H1 (cell line): Measurements from ENCODE around the gene KISS1. TPM values are rescaled to one million over a fixed set of nuclear protein-coding genes. Genes with fewer than 3 reads are reported as not detected.

Experiments used
- CHD1 ChIP-seq: IDR thresholded peaks from 2 replicates; pipeline ENCODE4 v1.6.1; 2012; ENCODE audit warnings: low read depth, low read length, improper control_type of control experiment
- HDAC6 ChIP-seq: IDR thresholded peaks from one replicate; pipeline ENCODE4 v1.7.1; 2012; ENCODE audit warnings: low read depth, mild to moderate bottlenecking, inconsistent platforms, low read length, moderate library complexity
- MAFK ChIP-seq: IDR thresholded peaks from 2 replicates; pipeline ENCODE4 v1.6.1; 2012; ENCODE audit warnings: low read depth, mild to moderate bottlenecking, improper control_type of control experiment, low read length
- NRF1 ChIP-seq: IDR thresholded peaks from 2 replicates; pipeline ENCODE4 v1.6.1; 2011; ENCODE audit warnings: mild to moderate bottlenecking, low read depth, low read length, improper control_type of control experiment
- SIN3A ChIP-seq, 2 experiments: IDR thresholded peaks in 1 of 2; conservative IDR thresholded peaks in 1 of 2; 2 replicates each; pipeline ENCODE4 v1.6.1; 2011 to 2012; ENCODE audit warnings: low read length in 2 of 2, improper control_type of control experiment in 1 of 2, low read depth in 1 of 2, mild to moderate bottlenecking in 1 of 2
- SIRT6 ChIP-seq: IDR thresholded peaks from one replicate; pipeline ENCODE4 v1.7.1; 2012; ENCODE audit warnings: low read length, inconsistent platforms
- TAF1 ChIP-seq: IDR thresholded peaks from 2 replicates; pipeline ENCODE4 v1.6.1; 2011; ENCODE audit warnings: mild to moderate bottlenecking, low read depth, low read length
- polyA plus RNA-seq, 7 experiments: library from polyadenylated mRNA; depleted of rRNA in 3 of 7; stranded (reverse) in 5 of 7; unstranded in 2 of 7; fragments of >200 nt in 5 of 7; fragments of 200-250 nt in 2 of 7; gene quantifications; 1 replicate in 5 of 7; 2 replicates in 1 of 7; 4 replicates in 1 of 7; pipeline versions ENCODE4 v1.2.1 to v1.2.3, GENCODE V29; 2011 to 2013; ENCODE audit warnings: missing spikeins in 2 of 7, mixed read lengths in 2 of 7
- total RNA-seq: library from RNA; stranded (reverse); fragmentation: NEBNext Ultra II Directional; extraction: Animal tissue kit (Norgen Biotek cat#: 25700); gene quantifications from 2 replicates; pipeline ENCODE4 v1.2.1, GENCODE V29; 2021

The KISS1 gene
- total and polyA plus RNA-seq, 2 of the 8 experiments (the other 6 are each of a cell fraction or from before 2014, with no cell fraction given), result 0.71 TPM; not detected in 1

DNA sequence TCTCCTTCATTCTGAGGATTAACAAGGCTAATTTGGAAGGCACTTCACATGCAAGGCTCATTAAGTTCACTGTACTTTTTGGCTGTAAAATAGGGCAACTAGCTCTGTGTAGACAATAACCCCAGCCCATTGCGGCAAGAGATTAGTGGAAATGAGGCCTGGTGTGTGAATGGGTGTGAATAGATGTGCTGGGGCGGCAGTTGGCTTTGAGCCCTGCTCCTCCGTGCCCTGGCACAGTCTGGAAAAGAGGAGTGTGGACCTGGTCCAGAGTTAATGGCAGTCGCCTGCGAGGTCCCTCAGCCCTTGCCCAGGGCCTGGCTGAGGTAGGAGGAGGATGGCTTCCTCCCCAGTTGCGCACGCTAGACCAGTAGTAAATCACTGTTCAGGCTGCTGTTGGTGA is 4.8 kb downstream of the KISS1 start (continued):
- TF ChIP-seq NRF1, result no peak
- no peak for TF ChIP-seq SIN3A (conservative IDR thresholded peaks at IDR 0.05 in 1 of 2, IDR thresholded peaks at IDR 0.05 in 1 of 2; ENCODE audit: low read depth in 1 of 2, low read length in 2 of 2)
- no peak for TF ChIP-seq TAF1
- no peak for TF ChIP-seq MAFK
- no peak for TF ChIP-seq SIRT6
- TF ChIP-seq HDAC6, result no peak
- no peak for TF ChIP-seq CHD1
- TF ChIP-seq, all 59 proteins: peak for 0
